Common myeloid progenitor, CD34-positive (primary cell): ENCODE data around the gene PI4K2A.
"Not testable (repeated sequence)": the region's sequence is repeated elsewhere in the genome, so short reads cannot be mapped to it uniquely, and the experiment has no call there.

ENCODE experiments used
- CTCF ChIA-PET: fragments of 350-600 bp; sonication (Branson Sonifier 250); formaldehyde crosslinking; loops from one replicate; lab custom pipeline; 2021; ENCODE audit warnings: antibody characterized with exemption; lab: Charles Lee
- POLR2A ChIA-PET: fragments of 350-600 bp; sonication (Branson Sonifier 250); formaldehyde crosslinking; loops from one replicate; lab custom pipeline; 2021; ENCODE audit warnings: antibody characterized with exemption; lab: Charles Lee
- DNase-seq, 3 donors: peaks; one replicate each; pipeline versions ENCODE4 v3.0.0 to v3.0.0-alpha.2; 2013
- H3K27ac ChIP-seq, 2 experiments: 1 replicate in 1 of 2; 2 replicates in 1 of 2; pipeline ENCODE4 v1.7.0; 2013; ENCODE audit warnings: inconsistent platforms in 2 of 2, low read length in 2 of 2, mild to moderate bottlenecking in 2 of 2, low read depth in 1 of 2, moderate library complexity in 1 of 2; ENCODE audit not compliant: severe bottlenecking in 2 of 2, insufficient read depth in 1 of 2, poor library complexity in 1 of 2
- H3K27me3 ChIP-seq, 5 experiments: replicated peaks in 2 of 5; 1 replicate in 3 of 5; 2 replicates in 2 of 5; pipeline versions ENCODE4 v1.6.1 to v1.7.0; 2013; ENCODE audit warnings: low read length in 4 of 5, mild to moderate bottlenecking in 2 of 5, moderate library complexity in 2 of 5, inconsistent platforms in 1 of 5; ENCODE audit not compliant: insufficient read depth in 5 of 5, control insufficient read depth in 4 of 5
- H3K36me3 ChIP-seq, 4 experiments: 1 replicate in 2 of 4; 2 replicates in 2 of 4; pipeline versions ENCODE4 v1.6.1 to v1.7.0; 2013; ENCODE audit warnings: low read length in 3 of 4, control low read depth in 1 of 4, mild to moderate bottlenecking in 1 of 4; ENCODE audit not compliant: control insufficient read depth in 4 of 4, insufficient read depth in 4 of 4
- H3K4me1 ChIP-seq, 4 experiments: 1 replicate in 3 of 4; 2 replicates in 1 of 4; pipeline versions ENCODE4 v1.6.1 to v1.7.1; 2013; ENCODE audit warnings: low read length in 3 of 4, mild to moderate bottlenecking in 3 of 4, control low read depth in 1 of 4, inconsistent platforms in 1 of 4, moderate library complexity in 1 of 4; ENCODE audit not compliant: control insufficient read depth in 4 of 4, insufficient read depth in 4 of 4; ENCODE audit errors: control extremely low read depth in 1 of 4
- H3K4me3 ChIP-seq, 7 experiments: 1 replicate in 4 of 7; 2 replicates in 3 of 7; pipeline versions ENCODE4 v1.5.1 to v1.7.0; 2013; ENCODE audit warnings: mild to moderate bottlenecking in 7 of 7, low read length in 6 of 7, moderate library complexity in 6 of 7, inconsistent platforms in 2 of 7, low read depth in 2 of 7, control low read depth in 1 of 7; ENCODE audit not compliant: insufficient read depth in 4 of 7, control insufficient read depth in 1 of 7; ENCODE audit errors: extremely low read depth in 1 of 7
- H3K9me3 ChIP-seq, 5 experiments: 1 replicate in 4 of 5; 2 replicates in 1 of 5; pipeline versions ENCODE4 v1.6.1 to v1.7.1; 2013; ENCODE audit warnings: low read length in 4 of 5, mild to moderate bottlenecking in 2 of 5, inconsistent platforms in 1 of 5, low read depth in 1 of 5, moderate library complexity in 1 of 5; ENCODE audit not compliant: control insufficient read depth in 4 of 5, insufficient read depth in 2 of 5; ENCODE audit errors: control extremely low read depth in 1 of 5
- WGBS: methylation state at CpG from one replicate; pipeline ENCODE4 v1.1.5; 2013; ENCODE audit not compliant: insufficient coverage; 5-methylcytosine and 5-hydroxymethylcytosine counted together

PI4K2A gene

GRCh38 chr10:97640868-97641811 lies 669 bp downstream of the PI4K2A start:
- peak; percentile 11 to 68 (median 59) for DNase-seq
- ChIA-PET POLR2A (interaction anchor here (0.6 to 1.2 kb wide), 2 partner anchors 17 to 56 kb away, joined by 3 read pairs; no protein-coding TSS in a partner anchor), CTCF (interaction anchor here (0.9 to 1.5 kb wide), 2 partner anchors 38 to 46 kb away, joined by 3 to 5 read pairs; partner anchors contain the start of gene AVPI1)
- Histone ChIP-seq H3K36me3 (peaks cover 0 to 13% (median 3%) of the 10 kb centered on the region in 4 experiments), H3K27me3 (peaks cover 0 to 3% (median 0%) of the 10 kb centered on the region in 5 experiments), H3K9me3 (no peaks in the 10 kb centered on the region), H3K27ac (peak overlapping the region in 1 of 2 experiments; percentile 61), H3K4me3 (peak overlapping the region; percentile 59 to 91 (median 77)), H3K4me1 (peaks cover 0 to 19% (median 13%) of the 10 kb centered on the region in 4 experiments)
- 3% methylated on average over 54 of the region's 67 CpGs for WGBS

GRCh38 chr10:97642471-97643159 lies 2.1 kb downstream of the PI4K2A start:
- POLR2A ChIA-PET: interaction anchor here (0.7 kb wide), 1 partner anchor 48 kb away, joined by 4 read pairs; no protein-coding TSS in a partner anchor
- H3K9me3 ChIP-seq, CTCF ChIA-PET, H3K27me3 ChIP-seq, H3K4me3 ChIP-seq, DNase-seq, H3K27ac ChIP-seq: not testable (repeated sequence)
- H3K4me1 ChIP-seq: peaks cover 0 to 17% (median 13%) of the 10 kb centered on the region in 4 experiments
- 97% methylated on average over 10 of the region's 13 CpGs for WGBS
- H3K36me3 ChIP-seq: peaks cover 0 to 13% (median 3%) of the 10 kb centered on the region in 4 experiments

- CTCF ChIA-PET: interaction anchor here (0.8 kb wide), 1 partner anchor 9 kb away, joined by 3 read pairs; no protein-coding TSS in a partner anchor
- peaks cover 0 to 3% (median 0%) of the 10 kb centered on the region in 5 experiments for H3K27me3 ChIP-seq
- no peak for DNase-seq
- peaks cover under 1 to 13% (median 3%) of the 10 kb centered on the region in 4 experiments for H3K36me3 ChIP-seq
- no peak overlapping the region for H3K4me3 ChIP-seq
- POLR2A ChIA-PET: no interaction called here
- no peaks in the 10 kb centered on the region for H3K9me3 ChIP-seq
- H3K4me1 ChIP-seq: peaks cover 0 to 17% (median 15%) of the 10 kb centered on the region in 4 experiments
- WGBS: 100% methylated on average over 3 of the region's 4 CpGs
- no peak overlapping the region for H3K27ac ChIP-seq
Measured at GRCh38 chr10:97643441-97643985, 3.0 kb downstream of the PI4K2A start.

- Histone ChIP-seq H3K4me1 (peaks cover 3 to 24% (median 14%) of the 10 kb centered on the region in 4 experiments), H3K27me3 (peaks cover 0 to 3% (median 0%) of the 10 kb centered on the region in 5 experiments), H3K4me3 (no peak overlapping the region), H3K9me3 (no peaks in the 10 kb centered on the region), H3K27ac (no peak overlapping the region), H3K36me3 (peaks cover 2 to 13% (median 3%) of the 10 kb centered on the region in 4 experiments)
- ChIA-PET POLR2A (no interaction called here), CTCF (interaction anchor here (0.7 kb wide), 1 partner anchor 34 kb away, joined by 3 read pairs; no protein-coding TSS in a partner anchor)
- no CpG with 5 or more reads among the region's 4 CpGs for WGBS
- no peak for DNase-seq
Measured at GRCh38 chr10:97644936-97645335, 4.5 kb downstream of the PI4K2A start.

- Histone ChIP-seq H3K27ac (no peak overlapping the region), H3K36me3 (peaks cover 8 to 26% (median 12%) of the 10 kb centered on the region in 4 experiments), H3K27me3 (no peaks in the 10 kb centered on the region), H3K4me3 (no peak overlapping the region), H3K9me3 (no peaks in the 10 kb centered on the region), H3K4me1 (peaks cover 0 to 12% (median 2%) of the 10 kb centered on the region in 4 experiments)
- POLR2A ChIA-PET: no interaction called here
- CTCF ChIA-PET: no interaction called here
- WGBS: 92% methylated on average over 1 of the region's 1 CpG
- no peak for DNase-seq
Measured at GRCh38 chr10:97647556-97647955, 7.1 kb downstream of the PI4K2A start.

GRCh38 chr10:97648562-97649404 lies 8.3 kb downstream of the PI4K2A start:
- DNase-seq: peak; percentile 22 to 70 (median 53)
- ChIA-PET CTCF (interaction anchor here (1.0 to 2.0 kb wide), 3 partner anchors 29 to 84 kb away, joined by 3 to 5 read pairs (median 3); no protein-coding TSS in a partner anchor), POLR2A (no interaction called here)
- no peaks in the 10 kb centered on the region for H3K9me3 ChIP-seq
- H3K4me3 ChIP-seq: no peak overlapping the region
- 98% methylated on average over 5 of the region's 5 CpGs for WGBS
- H3K4me1 ChIP-seq: peaks cover 0 to 18% (median 2%) of the 10 kb centered on the region in 4 experiments
- H3K36me3 ChIP-seq: peaks cover 8 to 32% (median 20%) of the 10 kb centered on the region in 4 experiments
- H3K27me3 ChIP-seq: no peaks in the 10 kb centered on the region
- peak overlapping the region in 1 of 2 experiments; percentile 55 for H3K27ac ChIP-seq
